D721Med (cell line): ENCODE data around the gene COX19.

ENCODE experiments used
- DNase-seq: peaks from one replicate; pipeline ENCODE4 v3.0.0; 2011; ENCODE audit warnings: low spot score; ENCODE audit not compliant: insufficient read length
- FAIRE-seq: peaks from 2 replicates; lab custom pipeline; 2011; peaks lifted over from hg19 to GRCh38; lab: Jason Lieb, UNC
- CTCF ChIP-seq: IDR thresholded peaks from 2 replicates; pipeline ENCODE4 v1.5.1; 2012; ENCODE audit warnings: mild to moderate bottlenecking, control low read depth; ENCODE audit not compliant: insufficient read depth; ENCODE audit errors: missing control alignments

The COX19 gene

GRCh38 chr7:918441-919113 is 56.8 kb downstream of the COX19 start:
- FAIRE-seq (no peak), DNase-seq (no peak)
- no peak for TF ChIP-seq CTCF

DNA sequence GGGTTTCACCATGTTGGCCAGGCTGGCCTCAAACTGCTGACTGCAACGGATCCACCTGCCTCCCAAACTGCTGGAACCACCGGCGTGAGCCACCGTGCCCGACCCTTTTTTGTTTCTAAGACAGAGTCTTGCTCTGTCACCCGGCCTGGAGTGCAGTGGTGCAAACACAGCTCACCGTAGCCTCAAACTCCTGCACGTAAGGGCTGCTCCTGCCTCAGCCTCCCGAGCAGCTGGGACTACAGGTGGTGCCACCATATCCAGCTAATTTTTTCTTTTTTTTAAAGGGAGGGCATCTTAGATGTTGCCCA is 57.3 kb downstream of the COX19 start:
- DNase-seq = no peak
- FAIRE-seq = no peak
- no peak for TF ChIP-seq CTCF

DNA sequence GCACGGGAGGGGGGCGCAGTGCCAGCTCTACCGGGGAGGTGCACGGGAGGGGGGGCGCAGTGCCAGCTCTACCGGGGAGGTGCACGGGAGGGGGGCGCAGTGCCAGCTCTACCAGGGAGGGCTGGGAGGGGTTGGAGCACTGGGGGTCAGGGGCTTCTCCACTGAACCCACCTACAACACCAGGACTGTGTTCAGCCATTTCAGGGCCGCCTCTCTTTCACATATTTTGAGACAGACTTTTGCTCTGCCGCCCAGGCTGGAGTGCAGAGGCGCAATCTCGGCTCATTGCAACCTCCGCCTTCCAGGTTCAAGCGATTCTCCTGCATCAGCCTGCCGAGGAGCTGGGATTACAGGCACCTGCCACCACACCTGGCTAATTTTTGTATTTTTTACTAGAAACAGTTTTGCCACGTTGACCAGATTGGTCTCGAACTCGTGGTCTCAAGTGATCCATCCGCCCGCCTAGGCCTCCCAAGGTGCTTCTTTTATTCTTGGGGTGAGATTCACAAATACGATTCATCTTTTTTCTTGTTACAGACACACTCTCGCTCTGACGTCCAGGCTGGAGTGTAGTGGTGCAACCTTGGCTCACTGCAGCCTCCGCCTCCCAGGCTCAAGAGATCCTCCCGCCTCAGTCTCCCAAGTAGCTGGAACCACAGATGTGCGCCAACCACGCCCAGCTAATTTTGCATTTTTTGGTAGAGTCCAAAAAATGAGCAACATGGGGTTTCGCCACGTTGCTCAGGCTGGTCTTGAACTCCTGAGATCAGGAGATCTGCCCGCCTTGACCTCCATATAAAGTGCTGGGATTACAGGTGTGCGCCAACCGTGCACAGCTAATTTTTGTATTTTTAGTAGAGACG is 57.9 kb downstream of the COX19 start:
- DNase-seq = no peak
- TF ChIP-seq CTCF = no peak
- no peak for FAIRE-seq

- FAIRE-seq (no peak), DNase-seq (no peak)
Measured at GRCh38 chr7:916291-916941, 58.9 kb downstream of the COX19 start.

More at GRCh38 chr7:916291-916941, 58.9 kb downstream of the COX19 start:
- no peak for TF ChIP-seq CTCF
